Mesenchymal stem cell (in vitro differentiated cells and primary cell): ENCODE results near the gene KRTCAP2.
"Not testable (repeated sequence)": the region's sequence is repeated elsewhere in the genome, so short reads cannot be mapped to it uniquely, and the experiment has no call there.

Experiments used
- DNase-seq: peaks from one replicate; pipeline ENCODE4 v3.0.0-alpha.2; 2013
- H2AFZ ChIP-seq: one replicate; pipeline ENCODE4 v1.6.1; 2013; ENCODE audit warnings: low read depth, mild to moderate bottlenecking, control low read depth, inconsistent platforms, low read length, moderate library complexity
- H2AK5ac ChIP-seq: 2 replicates; pipeline ENCODE4 v1.6.1; 2013; ENCODE audit warnings: low read length, moderate library complexity, mild to moderate bottlenecking, inconsistent platforms; ENCODE audit not compliant: severe bottlenecking
- H2BK120ac ChIP-seq: one replicate; pipeline ENCODE4 v1.6.1; 2013; ENCODE audit warnings: low read depth, mild to moderate bottlenecking, inconsistent platforms, low read length, moderate library complexity
- H2BK12ac ChIP-seq, 2 experiments: one replicate each; pipeline ENCODE4 v1.6.1; 2013; ENCODE audit warnings: inconsistent platforms in 2 of 2, low read length in 2 of 2, mild to moderate bottlenecking in 2 of 2, moderate library complexity in 2 of 2, control low read depth in 1 of 2
- H2BK15ac ChIP-seq: one replicate; pipeline ENCODE4 v1.6.1; 2013; ENCODE audit warnings: mild to moderate bottlenecking, low read depth, inconsistent platforms; ENCODE audit not compliant: poor library complexity, severe bottlenecking
- H2BK5ac ChIP-seq: 2 replicates; pipeline ENCODE4 v1.6.1; 2013; ENCODE audit warnings: low read depth, mild to moderate bottlenecking, low read length, control low read depth, inconsistent platforms; ENCODE audit not compliant: poor library complexity, severe bottlenecking
- H3K14ac ChIP-seq, 2 experiments: one replicate each; pipeline ENCODE4 v1.6.1; 2013; ENCODE audit warnings: inconsistent platforms in 2 of 2, low read length in 2 of 2, control low read depth in 1 of 2, mild to moderate bottlenecking in 1 of 2, moderate library complexity in 1 of 2
- H3K18ac ChIP-seq, 2 experiments: one replicate each; pipeline ENCODE4 v1.6.1; 2013; ENCODE audit warnings: inconsistent platforms in 2 of 2, low read length in 2 of 2, control low read depth in 1 of 2, low read depth in 1 of 2, mild to moderate bottlenecking in 1 of 2
- H3K23ac ChIP-seq, 2 experiments: one replicate each; pipeline ENCODE4 v1.6.1; 2013; ENCODE audit warnings: inconsistent platforms in 2 of 2, low read length in 2 of 2, mild to moderate bottlenecking in 2 of 2, moderate library complexity in 2 of 2, control low read depth in 1 of 2
- H3K27ac ChIP-seq: 2 replicates; pipeline ENCODE4 v1.5.1; 2013; ENCODE audit warnings: mild to moderate bottlenecking, moderate library complexity, low read length, control low read depth, inconsistent platforms; ENCODE audit not compliant: poor library complexity, severe bottlenecking
- H3K27me3 ChIP-seq, 2 experiments: 2 replicates each; pipeline versions ENCODE4 v1.6.1 to v1.7.0; 2013; ENCODE audit warnings: low read length in 2 of 2, mild to moderate bottlenecking in 2 of 2, moderate library complexity in 2 of 2, control low read depth in 1 of 2, inconsistent platforms in 1 of 2; ENCODE audit not compliant: control insufficient read depth in 1 of 2, insufficient read depth in 1 of 2
- H3K36me3 ChIP-seq, 2 experiments: 2 replicates each; pipeline versions ENCODE4 v1.6.1 to v1.7.0; 2013; ENCODE audit warnings: low read length in 2 of 2, control low read depth in 1 of 2, inconsistent platforms in 1 of 2, low read depth in 1 of 2, mild to moderate bottlenecking in 1 of 2; ENCODE audit not compliant: insufficient read depth in 2 of 2, control insufficient read depth in 1 of 2
- H3K4ac ChIP-seq, 2 experiments: one replicate each; pipeline ENCODE4 v1.6.1; 2013; ENCODE audit warnings: inconsistent platforms in 2 of 2, low read length in 2 of 2, mild to moderate bottlenecking in 2 of 2, moderate library complexity in 2 of 2, control low read depth in 1 of 2, low read depth in 1 of 2
- H3K4me1 ChIP-seq: 2 replicates; pipeline ENCODE4 v1.6.1; 2013; ENCODE audit warnings: low read depth, low read length, control low read depth; ENCODE audit not compliant: control insufficient read depth, insufficient read depth
- H3K4me2 ChIP-seq: 2 replicates; pipeline ENCODE4 v1.6.1; 2013; ENCODE audit warnings: low read length, mild to moderate bottlenecking, inconsistent platforms; ENCODE audit not compliant: poor library complexity, severe bottlenecking
- H3K4me3 ChIP-seq, 2 experiments: 2 replicates each; pipeline versions ENCODE4 v1.5.1 to v1.7.0; 2013; ENCODE audit warnings: low read length in 2 of 2, mild to moderate bottlenecking in 2 of 2, control low read depth in 1 of 2, low read depth in 1 of 2; ENCODE audit not compliant: insufficient read depth in 1 of 2
- H3K79me1 ChIP-seq: replicated peaks from 2 replicates; pipeline ENCODE4 v1.6.1; 2013; ENCODE audit warnings: mild to moderate bottlenecking, control low read depth, low read length, inconsistent platforms; ENCODE audit not compliant: poor library complexity, severe bottlenecking
- H3K9ac ChIP-seq: 2 replicates; pipeline ENCODE4 v1.7.0; 2013; ENCODE audit warnings: mild to moderate bottlenecking, low read length, moderate library complexity
- H3K9me3 ChIP-seq: 2 replicates; pipeline ENCODE4 v1.7.0; 2013; ENCODE audit warnings: mild to moderate bottlenecking, low read length; ENCODE audit not compliant: control insufficient read depth
- H4K8ac ChIP-seq: one replicate; pipeline ENCODE4 v1.6.1; 2013; ENCODE audit warnings: inconsistent platforms, mild to moderate bottlenecking, low read length, moderate library complexity
- H4K91ac ChIP-seq: one replicate; pipeline ENCODE4 v1.6.1; 2013; ENCODE audit warnings: mild to moderate bottlenecking, low read length, inconsistent platforms
- WGBS: methylation state at CpG from one replicate; pipeline ENCODE4 v1.1.7; 2013; ENCODE audit warnings: mixed read lengths; 5-methylcytosine and 5-hydroxymethylcytosine counted together

The KRTCAP2 gene

DNA sequence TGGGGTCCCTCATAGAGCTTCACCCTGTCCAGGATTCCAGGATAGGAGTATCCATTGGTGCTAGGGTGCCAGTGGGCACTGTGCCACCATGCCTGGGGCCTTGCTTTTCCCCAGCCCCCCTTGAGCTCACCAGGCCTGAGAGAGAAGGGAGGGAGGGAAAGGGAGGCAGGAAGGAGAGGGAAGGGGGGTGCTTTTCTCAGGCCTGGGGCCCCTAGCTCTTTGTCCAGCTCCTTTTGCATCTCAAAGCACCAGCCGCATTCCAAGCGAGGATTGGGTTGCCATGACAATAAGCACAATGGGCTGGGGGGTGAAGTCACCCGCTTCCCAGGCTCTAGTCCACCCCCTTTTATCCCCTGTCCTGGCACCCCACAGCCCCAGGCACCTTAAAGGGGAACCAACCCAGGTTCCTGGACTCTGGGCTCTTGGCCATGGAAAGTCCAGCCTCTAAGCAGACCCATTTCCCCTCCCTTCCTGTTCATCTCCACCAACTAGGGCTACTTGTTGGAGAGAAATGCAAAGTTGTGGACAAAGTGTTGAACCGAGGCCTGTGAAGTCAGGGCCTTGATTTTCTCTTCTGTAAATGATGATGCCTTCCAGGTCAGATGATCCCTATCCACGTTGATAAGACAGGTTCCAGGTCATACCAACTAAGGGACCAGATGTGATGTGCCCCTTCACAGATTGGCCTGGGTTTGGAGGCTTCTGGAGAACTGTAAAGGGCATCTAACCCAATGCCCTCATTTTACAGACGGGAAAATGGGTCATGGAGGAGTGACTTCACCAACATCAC is 23.2 kb upstream of the KRTCAP2 start:
- whole genome bisulfite sequencing, result 83% methylated on average over 6 of the region's 6 CpGs
- Histone ChIP-seq H2AK5ac (no peak overlapping the region), H4K91ac (no peak overlapping the region), H2AFZ (no peak overlapping the region), H3K4me1 (peaks cover 28% of the 10 kb centered on the region), H2BK12ac (no peak overlapping the region), H3K79me1 (peaks cover 11% of the 10 kb centered on the region), H4K8ac (no peak overlapping the region), H3K9ac (peak overlapping the region; percentile 96), H3K9me3 (no peaks in the 10 kb centered on the region), H2BK15ac (no peak overlapping the region), H3K18ac (no peak overlapping the region), H3K27me3 (no peaks in the 10 kb centered on the region), H3K36me3 (peaks cover 35 to 47% of the 10 kb centered on the region in 2 experiments), H3K23ac (no peak overlapping the region), H3K4me2 (no peak overlapping the region), H2BK5ac (no peak overlapping the region), H3K4ac (no peak overlapping the region), H3K14ac (no peak overlapping the region), H2BK120ac (no peak overlapping the region), H3K4me3 (peak overlapping the region in 1 of 2 experiments; percentile 81), H3K27ac (no peak overlapping the region)
- DNase-seq, result no peak

DNA sequence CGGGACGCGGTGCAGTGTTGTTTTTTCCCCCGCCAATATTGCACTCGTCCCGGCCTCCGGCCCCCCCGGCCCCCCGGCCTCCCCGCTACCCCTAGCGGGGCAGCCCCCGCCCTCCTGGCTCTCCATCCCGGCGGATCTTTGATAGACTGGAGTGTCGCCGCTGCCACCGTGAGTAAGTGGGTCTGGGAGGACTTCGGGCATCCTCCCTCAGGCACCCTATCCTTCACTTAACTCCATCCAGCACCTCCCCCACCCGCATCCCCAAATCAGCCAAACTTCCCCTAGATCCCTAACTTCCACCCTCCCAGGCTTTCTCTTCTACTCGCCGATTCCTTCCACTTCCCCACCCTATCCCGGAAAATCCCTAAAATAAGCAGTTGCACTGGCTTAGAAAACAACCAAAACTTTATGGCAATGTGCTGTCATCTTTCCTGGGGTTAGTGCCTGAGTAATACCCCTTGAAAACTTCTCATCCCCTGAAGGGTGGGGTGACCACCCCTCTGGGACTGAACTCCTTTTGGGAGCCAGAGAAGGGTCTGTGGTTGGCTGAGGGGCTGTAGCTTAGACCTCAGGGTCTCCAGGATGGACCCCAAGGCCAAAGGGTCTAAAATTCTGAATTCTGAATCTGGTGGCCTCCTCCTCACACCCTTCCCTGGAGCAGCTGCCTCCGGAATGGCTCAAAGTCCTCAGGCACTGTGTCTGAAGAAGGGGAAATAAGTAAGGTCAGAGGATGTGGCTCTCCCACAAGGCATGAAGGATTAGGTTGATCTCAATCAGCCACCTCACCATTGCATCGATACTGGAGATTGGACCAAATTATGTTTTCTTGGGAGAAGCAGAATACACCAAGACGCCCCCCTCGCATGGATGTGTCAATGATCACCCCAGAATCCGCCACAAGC is 22.3 kb upstream of the KRTCAP2 start:
- Histone ChIP-seq H2BK15ac (no peak overlapping the region), H3K4me2 (peak overlapping the region; percentile 94), H2AFZ (no peak overlapping the region), H3K79me1 (peaks cover 11% of the 10 kb centered on the region), H4K8ac (no peak overlapping the region), H3K18ac (no peak overlapping the region), H2BK12ac (no peak overlapping the region), H2BK120ac (peak overlapping the region; percentile 54), H3K14ac (no peak overlapping the region), H4K91ac (no peak overlapping the region), H3K9ac (peak overlapping the region; percentile 96), H3K9me3 (no peaks in the 10 kb centered on the region), H3K4ac (no peak overlapping the region), H3K4me3 (peak overlapping the region; percentile 57 to 81), H3K27ac (no peak overlapping the region), H2BK5ac (no peak overlapping the region), H3K23ac (no peak overlapping the region), H3K36me3 (peaks cover 27 to 39% of the 10 kb centered on the region in 2 experiments), H2AK5ac (no peak overlapping the region), H3K4me1 (peaks cover 27% of the 10 kb centered on the region), H3K27me3 (no peaks in the 10 kb centered on the region)
- WGBS, result 23% methylated on average over 17 of the region's 27 CpGs
- DNase-seq, result peak; percentile 51

DNA sequence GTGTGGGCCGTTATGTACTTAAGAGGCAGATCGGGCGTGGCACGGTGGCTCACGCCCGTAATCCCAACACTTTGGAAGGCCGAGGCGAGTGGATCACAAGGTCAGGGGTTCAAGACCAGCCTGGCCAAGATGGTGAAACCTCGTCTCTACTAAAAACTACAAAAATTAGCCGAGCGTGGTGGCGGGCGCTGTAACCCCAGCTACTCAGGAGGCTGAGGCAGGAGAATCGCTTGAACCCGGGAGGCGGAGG is 20.8 kb upstream of the KRTCAP2 start:
- peak overlapping the region; percentile 25 for H2BK5ac ChIP-seq
- peak overlapping the region in 1 of 2 experiments; percentile 46 for H2BK12ac ChIP-seq
- H2AK5ac ChIP-seq, result peak overlapping the region; percentile 38
- peak overlapping the region; percentile 98 for H4K8ac ChIP-seq
- H3K4me1 ChIP-seq, result peaks cover 27% of the 10 kb centered on the region
- peaks cover 11% of the 10 kb centered on the region for H3K79me1 ChIP-seq
- H3K36me3 ChIP-seq, result peaks cover 19 to 27% of the 10 kb centered on the region in 2 experiments
- not testable (repeated sequence) for H3K9me3 ChIP-seq, H2BK15ac ChIP-seq, H3K27me3 ChIP-seq, DNase-seq, H2BK120ac ChIP-seq
- H3K9ac ChIP-seq, result peak overlapping the region; percentile 96
- H4K91ac ChIP-seq, result peak overlapping the region; percentile 98
- 5% methylated on average over 15 of the region's 16 CpGs for WGBS
- peak overlapping the region; percentile 93 to 97 for H3K18ac ChIP-seq
- H3K4ac ChIP-seq, result peak overlapping the region; percentile 56 to 89
- H3K4me2 ChIP-seq, result peak overlapping the region; percentile 75
- peak overlapping the region in 1 of 2 experiments; percentile 53 for H3K14ac ChIP-seq
- peak overlapping the region; percentile 30 for H2AFZ ChIP-seq
- peak overlapping the region; percentile 52 to 81 for H3K4me3 ChIP-seq
- H3K23ac ChIP-seq, result peak overlapping the region in 1 of 2 experiments; percentile 63
- H3K27ac ChIP-seq, result peak overlapping the region; percentile 63
